ENCODE results near the gene SUGP1.
"Not testable (repeated sequence)": the region's sequence is repeated elsewhere in the genome, so short reads cannot be mapped to it uniquely, and the experiment has no call there.

SUGP1 gene, protein sequence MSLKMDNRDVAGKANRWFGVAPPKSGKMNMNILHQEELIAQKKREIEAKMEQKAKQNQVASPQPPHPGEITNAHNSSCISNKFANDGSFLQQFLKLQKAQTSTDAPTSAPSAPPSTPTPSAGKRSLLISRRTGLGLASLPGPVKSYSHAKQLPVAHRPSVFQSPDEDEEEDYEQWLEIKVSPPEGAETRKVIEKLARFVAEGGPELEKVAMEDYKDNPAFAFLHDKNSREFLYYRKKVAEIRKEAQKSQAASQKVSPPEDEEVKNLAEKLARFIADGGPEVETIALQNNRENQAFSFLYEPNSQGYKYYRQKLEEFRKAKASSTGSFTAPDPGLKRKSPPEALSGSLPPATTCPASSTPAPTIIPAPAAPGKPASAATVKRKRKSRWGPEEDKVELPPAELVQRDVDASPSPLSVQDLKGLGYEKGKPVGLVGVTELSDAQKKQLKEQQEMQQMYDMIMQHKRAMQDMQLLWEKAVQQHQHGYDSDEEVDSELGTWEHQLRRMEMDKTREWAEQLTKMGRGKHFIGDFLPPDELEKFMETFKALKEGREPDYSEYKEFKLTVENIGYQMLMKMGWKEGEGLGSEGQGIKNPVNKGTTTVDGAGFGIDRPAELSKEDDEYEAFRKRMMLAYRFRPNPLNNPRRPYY

DNA sequence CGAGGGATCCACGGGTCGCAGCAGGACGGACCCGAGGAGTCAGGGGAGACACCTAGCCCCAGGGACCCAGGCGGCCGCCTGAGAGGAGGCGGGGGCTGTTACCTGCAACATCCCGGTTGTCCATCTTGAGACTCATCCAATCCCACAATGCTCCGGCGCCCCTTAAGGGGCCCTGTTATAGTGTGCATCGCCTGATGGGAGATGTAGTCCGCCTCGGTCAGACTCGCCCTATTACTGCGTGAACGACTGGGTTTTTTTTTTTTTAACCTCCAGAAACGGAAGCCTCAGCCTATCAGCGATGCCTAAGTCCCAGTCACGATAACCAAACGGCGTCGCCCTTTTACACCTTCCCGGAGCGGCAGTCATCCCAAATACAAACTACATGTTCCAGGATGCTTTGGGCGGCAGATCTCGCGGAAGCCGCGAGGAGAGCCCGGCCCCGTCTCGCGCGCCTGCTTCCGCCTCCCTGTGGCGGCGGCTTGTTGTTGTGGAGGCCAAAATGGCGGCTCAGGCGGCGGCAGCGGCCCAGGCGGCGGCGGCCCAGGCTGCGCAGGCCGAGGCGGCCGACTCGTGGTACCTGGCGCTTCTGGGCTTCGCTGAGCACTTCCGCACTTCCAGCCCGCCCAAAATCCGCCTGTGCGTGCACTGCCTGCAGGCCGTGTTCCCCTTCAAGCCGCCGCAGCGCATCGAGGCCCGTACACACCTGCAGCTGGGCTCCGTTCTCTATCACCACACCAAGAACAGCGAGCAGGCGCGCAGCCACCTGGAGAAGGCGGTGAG, at the start of gene SUGP1, which contains the start of gene MAU2:
Gene SUGP1 (minus strand): TSS at position 149 of the 780 bp plus-strand sequence. CDS start 13 bp downstream, at position 136.
Gene MAU2 (plus strand): TSS at position 469 of the 780 bp plus-strand sequence. CDS start 31 bp downstream, at position 500.
- DNase-seq = peak; percentile 83 to 85

DNA sequence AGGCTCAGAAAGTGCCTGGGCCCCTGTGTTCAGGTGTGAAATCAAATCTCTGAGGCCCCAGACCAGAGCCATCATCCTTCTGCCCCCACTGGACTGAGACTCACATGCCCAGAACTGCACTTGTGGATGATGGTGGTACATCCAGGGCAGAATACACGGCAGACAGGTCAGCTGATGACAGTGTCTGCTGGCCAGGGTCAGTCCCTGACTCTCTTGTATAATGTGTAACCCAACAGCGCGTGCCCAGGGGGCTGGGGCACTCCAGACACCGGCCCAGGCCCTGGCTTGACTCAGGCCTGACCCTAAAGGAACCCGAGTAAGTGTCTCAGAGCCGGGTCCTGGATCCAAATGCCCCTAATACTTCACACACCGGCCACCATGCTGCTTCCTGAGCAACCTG, 47.8 kb upstream of the SUGP1 start:
- no peak for DNase-seq

DNA sequence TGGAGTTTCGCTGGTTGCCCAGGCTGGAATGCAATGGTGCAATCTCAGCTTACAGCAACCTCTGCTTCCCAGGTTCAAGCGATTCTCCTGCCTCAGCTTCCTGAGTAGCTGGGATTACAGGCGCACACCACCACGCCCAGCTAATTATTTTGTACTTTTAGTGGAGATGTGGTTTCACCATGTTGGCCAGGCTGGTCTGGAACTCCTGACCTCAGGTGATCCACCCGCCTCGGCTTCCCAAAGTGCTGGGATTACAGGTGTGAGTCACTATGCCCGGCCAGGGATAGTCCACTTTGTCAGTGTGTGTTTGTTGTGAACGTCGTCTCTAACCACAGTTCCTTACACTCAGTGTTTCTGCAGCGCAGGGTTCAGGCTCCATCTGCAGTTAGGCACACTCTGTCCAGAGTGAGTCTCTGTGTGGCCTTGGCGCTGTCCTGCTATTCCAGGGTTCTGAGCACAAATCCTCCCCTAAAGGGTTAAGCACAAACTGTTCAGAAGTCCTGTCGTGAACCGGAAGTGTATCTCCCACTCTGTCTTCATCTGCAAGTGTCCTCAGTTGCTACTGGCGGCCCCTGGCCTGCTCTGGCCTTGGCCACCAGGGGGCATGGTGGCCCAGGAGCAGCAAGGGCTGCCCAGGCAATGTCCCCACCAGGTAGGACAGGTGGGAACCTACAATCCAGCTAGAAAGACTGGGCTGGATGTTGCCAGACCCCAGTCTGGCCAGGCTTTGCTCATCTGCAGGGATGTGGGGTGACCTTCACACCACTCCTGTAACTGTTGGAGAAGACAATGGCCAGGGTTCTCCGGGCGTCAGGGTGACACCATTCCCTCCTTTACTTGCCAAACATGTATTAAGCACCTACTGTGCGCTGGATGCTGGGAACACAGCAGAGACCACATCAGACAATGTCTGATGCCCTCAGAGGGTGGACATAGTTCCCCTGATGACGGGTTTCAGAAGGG, 46.4 kb upstream of the SUGP1 start:
- DNase-seq = peak; percentile 73

DNA sequence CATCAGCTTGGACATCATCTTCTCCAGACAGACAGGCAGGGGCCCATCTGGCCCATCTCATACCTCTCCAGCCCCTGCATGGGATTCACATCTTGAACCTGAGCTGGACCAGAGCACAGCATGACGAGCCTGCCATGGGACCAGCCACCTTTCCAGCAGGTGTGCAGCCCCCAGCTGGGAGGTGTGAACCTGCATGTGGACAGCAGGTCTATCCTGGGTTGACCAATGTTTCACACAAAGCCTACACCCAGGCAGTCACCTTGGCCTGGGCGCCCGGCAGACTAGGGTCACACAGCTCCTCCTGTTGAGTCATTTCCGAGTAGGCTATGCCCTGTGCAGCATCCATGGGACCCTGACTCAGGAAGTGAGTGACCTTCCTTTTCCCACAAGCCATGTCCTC, 41.8 kb upstream of the SUGP1 start:
- no peak for DNase-seq

DNA sequence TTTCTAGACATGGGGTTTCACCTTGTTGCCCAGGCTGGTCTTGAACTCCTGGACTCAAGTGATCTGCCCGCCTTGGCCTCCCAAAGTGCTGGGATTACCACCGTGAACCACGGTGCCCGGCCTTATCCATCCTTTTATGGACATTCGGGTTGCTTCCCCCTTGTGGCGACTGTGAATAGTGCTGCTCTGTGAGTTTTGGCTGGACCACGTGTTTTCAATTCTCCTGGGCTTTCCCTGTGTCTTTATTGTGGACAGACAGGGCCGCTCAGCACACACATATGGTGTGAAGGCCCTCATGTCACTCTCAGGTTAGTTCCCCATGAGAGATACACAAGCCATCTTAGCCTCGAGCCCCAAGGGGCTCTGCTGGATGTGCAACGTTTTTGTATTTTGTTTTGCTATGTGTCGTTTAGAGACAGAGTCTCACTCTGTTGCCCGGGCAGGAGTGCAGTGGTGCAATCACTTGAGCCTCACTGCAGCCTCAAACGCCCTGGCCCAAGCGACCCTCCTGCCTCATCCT, 40.8 kb upstream of the SUGP1 start:
- DNase-seq = peak; percentile 78 to 97

DNA sequence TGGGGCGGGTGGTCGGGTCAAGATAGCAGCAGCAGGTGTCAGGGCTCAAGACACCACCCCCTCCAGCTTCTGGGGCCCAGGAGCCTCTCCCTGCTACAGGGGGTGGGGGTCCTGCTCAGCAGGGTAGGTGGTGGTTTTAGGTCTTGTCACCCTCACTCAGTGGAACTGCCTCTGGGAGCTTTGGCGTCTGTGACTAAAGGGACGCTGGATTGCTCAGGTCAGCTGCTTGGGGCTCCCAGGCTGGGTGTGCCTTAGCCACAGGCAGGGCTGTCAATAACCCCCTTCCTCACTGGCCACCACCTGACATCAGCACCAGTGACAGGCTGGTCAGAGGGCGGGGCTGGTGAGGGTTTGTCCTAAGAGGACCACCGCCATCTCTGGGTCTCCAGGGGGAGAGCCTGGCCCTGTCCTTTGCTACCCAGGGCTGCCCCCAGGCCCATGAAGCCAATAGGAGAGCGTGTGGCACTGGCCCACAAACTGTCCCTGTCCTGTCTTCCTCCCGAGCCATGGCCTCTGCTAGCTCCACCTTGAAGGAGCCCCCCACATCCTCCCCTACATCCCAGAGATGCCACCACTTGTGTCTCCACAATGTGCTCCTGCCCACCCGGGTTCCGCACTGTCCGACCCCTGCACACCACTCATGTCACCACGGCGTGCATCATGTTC, 36.7 kb upstream of the SUGP1 start:
- DNase-seq = no peak

DNA sequence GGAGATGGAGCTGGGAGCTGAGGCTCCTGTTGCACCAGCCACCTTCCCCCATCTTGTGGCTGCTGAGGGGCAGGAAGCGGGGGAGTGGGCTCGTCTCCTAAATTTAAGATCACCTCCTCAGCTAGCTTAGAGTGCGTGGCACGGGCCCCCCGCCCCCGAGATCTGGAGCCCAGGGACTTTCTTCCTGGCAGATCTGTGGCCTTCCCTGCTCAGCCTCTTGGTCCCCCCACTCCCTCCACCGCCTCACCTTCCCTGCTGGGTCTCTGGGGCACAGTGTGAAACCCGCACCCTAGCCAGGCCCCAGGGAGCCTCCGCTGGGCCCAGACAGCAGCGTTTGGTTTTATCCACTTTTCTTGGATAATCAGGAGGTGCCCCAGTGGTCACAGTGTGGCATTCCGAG, 36.2 kb upstream of the SUGP1 start:
- DNase-seq = no peak

DNA sequence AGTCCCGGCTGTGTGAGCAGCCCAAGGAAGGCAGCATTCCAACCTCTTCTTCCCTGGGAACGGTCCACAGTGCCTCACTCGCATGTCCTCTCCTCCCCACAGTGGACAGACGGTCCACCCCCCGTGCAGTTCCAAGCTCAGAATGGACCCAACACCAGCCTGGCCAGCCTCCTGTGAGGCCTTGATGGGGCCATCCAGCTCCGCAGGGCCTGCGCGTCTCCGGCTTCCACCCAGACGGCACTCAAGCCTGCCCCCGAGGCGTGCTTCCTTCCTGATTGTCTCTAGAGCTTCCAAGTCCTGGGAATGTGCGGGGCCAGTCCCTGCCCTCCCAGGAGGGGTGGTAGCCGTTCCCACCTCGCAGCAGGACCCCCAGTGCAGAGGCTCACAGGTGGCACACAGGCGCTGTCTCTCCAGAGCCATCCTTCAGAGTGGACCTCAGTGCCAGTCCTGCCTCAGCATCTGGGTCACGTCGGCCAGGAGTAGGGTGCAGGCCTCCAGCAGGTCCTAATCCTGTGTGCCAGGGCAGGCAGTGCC, 35.4 kb upstream of the SUGP1 start:
- DNase-seq = no peak

DNA sequence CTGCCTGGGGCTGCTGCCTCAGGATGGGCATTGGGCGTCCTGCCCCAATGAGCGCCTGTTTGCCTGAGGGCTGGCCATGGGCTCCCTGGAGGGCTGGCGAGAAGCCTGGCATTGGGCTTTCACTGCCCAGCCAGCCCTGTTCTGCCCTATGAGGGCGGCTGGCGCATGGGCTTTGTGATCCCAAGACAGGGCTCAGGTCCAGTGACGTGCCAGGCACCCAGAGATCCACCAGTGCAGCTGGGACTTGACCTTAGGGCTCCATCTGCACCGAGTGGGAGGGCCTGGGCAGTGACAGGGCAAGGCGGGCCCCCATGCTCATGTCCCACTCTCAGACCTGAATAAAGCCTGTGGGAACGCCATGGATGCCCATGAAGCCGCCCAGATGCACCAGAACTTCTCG, 34.6 kb upstream of the SUGP1 start:
- DNase-seq = no peak

DNA sequence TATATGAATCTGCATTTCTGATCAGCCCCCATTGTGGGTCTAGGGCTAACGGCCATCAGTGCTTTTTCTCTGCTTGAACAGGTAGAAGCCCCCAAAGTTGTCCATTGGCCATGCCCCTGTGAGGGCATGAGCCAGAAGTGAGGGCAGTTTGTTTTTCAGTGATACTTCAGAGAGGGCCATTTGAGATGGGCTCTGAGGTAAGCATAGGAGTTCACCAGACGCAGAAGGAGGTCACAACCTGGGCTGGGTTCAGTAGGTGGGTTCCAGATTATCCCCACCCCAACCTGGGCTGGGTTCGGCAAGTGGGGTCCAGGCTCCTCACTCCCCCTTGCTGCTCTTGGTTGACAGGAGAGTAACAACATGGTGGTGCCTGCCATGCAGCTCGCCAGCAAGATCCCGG, 33.7 kb upstream of the SUGP1 start:
- DNase-seq = no peak

DNA sequence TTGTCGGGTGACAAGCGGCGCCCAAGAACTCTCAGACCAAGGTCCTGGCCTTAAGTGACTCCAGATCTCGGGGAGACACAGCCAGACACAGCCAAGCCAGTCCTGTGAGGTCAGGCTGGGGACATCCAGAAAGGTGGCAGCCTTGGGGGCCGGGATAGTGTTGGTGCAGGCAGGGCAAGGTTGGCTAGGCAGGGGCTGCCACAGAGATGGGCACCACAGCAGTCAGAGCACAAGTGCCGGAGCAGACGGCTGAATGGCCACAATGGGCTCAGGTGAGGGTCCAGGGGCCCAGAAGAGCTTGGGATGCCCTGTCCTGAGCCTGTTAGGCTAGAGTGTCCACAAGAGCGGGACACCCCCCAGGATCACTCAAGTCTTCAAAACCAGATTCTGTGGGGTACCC, 32.5 kb upstream of the SUGP1 start:
- no peak for DNase-seq

DNA sequence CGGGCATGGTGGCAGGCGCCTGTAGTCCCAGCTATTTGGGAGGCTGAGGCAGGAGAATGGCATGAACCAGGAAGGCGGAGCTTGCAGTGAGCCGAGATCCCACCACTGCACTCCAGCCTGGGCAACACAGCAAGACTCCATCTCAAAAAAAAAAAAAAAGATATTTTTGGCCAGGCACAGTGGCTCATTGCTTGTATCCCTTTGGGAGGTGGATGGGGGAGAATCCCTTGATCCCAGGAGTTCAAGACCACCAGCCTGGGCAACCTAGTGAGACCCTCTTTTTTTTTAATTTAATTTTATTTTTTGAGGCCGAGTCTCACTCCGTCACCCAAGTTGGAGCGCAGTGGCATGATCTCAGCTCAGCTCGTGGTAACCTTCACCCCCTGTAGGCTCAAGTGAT, 30.4 kb upstream of the SUGP1 start:
- not testable (repeated sequence) for DNase-seq

DNA sequence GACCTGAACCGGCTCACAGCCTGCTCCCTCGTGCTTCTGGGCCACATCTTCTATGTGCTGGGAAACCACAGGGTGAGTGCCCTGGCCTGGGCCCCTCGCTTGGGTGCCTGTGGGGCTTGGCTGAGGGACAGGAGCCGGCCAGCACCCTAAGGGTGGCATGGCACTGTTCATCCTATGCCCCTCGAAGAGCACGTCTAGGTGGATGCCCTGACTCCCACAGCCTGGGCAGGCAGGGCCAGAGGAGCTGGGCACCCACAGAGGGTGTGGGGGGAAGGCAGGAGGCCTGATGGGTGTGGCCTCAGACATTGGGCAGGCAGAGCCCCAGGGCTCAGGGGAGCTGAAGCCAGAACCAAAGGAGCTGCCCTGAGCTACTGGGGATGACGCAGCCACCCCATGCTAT, 29.1 kb upstream of the SUGP1 start:
- no peak for DNase-seq

DNA sequence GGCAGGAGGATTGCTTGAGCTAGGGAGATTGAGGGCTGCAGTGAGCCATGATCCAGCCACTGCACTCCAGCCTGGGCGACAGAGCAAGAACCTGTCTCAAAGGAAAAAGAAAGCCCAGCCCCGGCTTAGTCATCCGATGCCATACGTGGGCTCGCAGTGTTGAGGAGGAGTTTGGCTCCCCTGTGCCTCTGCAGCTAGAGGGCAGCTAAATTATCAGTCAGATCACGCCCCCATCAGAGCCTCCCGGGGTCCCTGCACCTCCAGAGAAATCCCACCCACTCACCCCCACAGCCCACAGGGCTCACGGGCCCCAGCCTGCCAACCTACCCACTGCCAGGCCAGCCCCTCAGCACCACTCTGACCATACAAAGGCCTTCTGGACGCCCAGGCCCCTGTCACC, 28.0 kb upstream of the SUGP1 start:
- DNase-seq = no peak

DNA sequence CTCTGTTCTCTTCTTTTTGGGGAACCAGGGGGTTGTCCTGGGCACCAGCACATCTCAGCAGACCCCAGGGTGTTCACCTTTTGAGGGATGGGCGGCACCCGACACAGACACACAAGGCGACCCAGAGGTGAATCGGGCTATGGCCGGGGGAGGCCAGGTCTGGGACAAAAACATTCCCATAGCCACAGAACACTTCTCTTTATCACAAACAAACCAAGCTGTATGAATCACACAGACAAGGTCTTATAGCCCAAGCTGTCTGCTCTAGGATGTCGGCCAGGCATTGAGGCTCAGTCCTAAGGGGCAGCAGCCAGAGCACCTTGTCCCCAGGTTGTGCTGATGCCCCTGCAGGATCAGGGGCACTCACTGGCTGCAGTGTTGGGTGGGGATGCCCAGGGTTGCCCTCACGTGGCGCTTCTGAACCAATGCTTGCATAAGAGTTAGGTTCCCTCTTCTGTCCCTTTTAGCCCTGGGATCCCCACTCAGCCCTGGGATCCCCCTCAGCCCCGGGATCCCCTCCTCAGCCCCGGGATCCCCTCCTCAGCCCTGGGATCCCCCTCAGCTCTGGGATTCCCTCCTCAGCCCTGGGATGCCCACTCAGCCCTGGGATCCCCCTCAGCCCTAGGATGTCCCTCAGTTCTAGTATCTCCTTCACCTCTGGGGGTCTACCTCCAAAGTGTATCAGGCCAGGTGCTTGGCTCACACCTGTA, 27.2 kb upstream of the SUGP1 start:
- peak in 1 of 2 donors; percentile 32 for DNase-seq

DNA sequence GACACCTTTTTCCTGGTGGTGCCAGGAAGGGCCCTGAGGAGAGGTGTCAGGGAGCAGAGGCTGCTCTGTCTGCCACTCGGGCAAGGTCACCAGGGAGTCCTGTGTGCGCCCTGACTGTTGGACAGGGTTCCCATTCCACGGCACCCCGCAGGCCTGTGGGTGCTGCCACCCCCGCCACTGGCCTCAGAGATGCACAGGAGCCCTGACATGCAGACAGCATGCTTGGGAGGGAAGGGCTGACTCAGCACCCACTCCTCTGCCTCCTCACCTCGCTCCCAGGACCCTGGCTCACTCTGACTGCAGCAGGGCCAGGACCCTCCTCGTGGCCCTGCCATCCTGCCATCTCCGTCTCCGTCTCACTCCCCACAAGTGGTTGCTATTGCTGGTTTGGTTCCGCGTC, 25.7 kb upstream of the SUGP1 start:
- no peak for DNase-seq

DNA sequence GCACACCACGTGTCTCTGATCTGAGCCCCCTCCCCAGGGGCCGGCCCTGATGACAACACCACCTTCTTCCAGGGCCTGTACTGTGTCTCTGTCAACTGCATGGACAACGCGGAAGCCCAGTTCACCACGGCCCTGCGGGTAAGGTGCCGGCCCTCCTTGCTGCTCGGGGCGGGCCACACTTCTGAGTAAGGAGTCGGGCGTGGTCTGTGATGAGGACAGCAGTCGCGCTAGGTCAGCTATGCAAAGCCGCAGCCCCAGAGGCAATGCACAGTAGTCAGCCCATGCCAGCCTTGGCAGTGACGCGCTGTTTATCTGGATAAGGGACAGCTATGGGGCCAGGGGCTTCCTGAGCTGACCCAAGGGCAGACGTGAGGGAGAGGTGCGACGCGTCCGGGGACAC, 24.9 kb upstream of the SUGP1 start:
- DNase-seq = no peak

DNA sequence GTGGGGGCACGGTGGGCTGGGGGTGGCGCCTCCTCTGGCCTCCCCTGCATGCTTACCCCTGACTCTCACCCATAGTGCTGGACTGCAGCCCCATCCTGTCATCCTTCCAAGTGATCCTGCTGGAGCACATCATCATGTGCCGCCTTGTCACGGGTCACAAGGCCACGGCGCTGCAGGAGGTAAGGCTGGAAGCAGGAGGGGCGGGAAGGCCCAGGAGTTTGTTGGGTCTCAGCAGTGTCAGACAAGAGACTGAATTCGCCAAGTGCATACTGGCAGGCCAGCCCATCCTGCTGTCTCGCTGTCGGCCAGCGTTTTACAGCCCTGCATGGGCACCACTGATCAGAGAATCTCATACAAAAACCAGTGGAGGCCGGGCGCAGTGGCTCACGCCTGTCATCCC, 23.5 kb upstream of the SUGP1 start:
- no peak for DNase-seq

DNA sequence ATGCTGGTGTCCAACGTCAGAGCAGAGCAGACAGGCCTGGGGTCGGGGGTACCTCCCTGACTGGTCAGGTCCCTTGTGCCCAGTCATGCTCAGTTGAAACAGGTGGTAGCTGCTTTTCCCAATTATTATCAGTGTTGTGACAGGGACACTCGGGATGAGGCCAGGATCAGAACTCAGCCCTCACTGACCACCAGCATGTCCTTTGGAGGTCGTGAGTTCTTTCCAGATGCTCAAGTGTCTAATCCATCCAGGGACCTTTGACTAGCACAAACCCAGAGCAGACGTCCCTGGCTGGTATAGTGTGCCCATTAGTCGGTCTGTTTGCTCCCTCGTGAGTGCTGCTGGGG, 22.7 kb upstream of the SUGP1 start:
- DNase-seq = no peak
